B cell (primary cell): ENCODE data around the gene OR2M7. TPM values are rescaled to one million over a fixed set of nuclear protein-coding genes. Genes with fewer than 3 reads are reported as not detected.
"Not testable (repeated sequence)": the region's sequence is repeated elsewhere in the genome, so short reads cannot be mapped to it uniquely, and the experiment has no call there.

ENCODE experiments used
- ATAC-seq: fragments of 200-7000 bp; cut with Tn5 transposase; one replicate; pipeline ENCODE4 v1.10.0; 2021; ENCODE audit warnings: low read depth, mild to moderate bottlenecking, moderate number of reproducible peaks, moderate library complexity
- CTCF ChIA-PET: fragments of 350-600 bp; sonication (Branson Sonifier 250); formaldehyde crosslinking; loops from one replicate; lab custom pipeline; 2021; ENCODE audit warnings: antibody characterized with exemption, inconsistent platforms; lab: Charles Lee
- POLR2A ChIA-PET: fragments of 350-600 bp; sonication (Branson Sonifier 250); formaldehyde crosslinking; loops from one replicate; lab custom pipeline; 2021; ENCODE audit warnings: antibody characterized with exemption; lab: Charles Lee
- DNase-seq: peaks from one replicate; pipeline ENCODE4 v3.0.0; 2013
- H2AFZ ChIP-seq: 2 replicates; pipeline ENCODE4 v1.6.1; 2012; ENCODE audit warnings: mild to moderate bottlenecking, low read depth, low read length; ENCODE audit not compliant: insufficient read depth, poor library complexity, severe bottlenecking
- H3K27ac ChIP-seq, 2 donors: 1 replicate in 1 of 2; 2 replicates in 1 of 2; pipeline ENCODE4 v1.5.1; 2012 to 2013; ENCODE audit warnings: low read length in 2 of 2, mild to moderate bottlenecking in 2 of 2, moderate library complexity in 1 of 2
- H3K27me3 ChIP-seq, 4 experiments: fragments of 200-600 bp in 1 of 4; sonication (generic) in 1 of 4; replicated peaks in 1 of 4; 1 replicate in 2 of 4; 2 replicates in 2 of 4; pipeline versions ENCODE4 v1.6.1 to v1.7.0; 2013 to 2016; ENCODE audit warnings: low read length in 3 of 4, mild to moderate bottlenecking in 2 of 4, mixed read lengths in 1 of 4, moderate library complexity in 1 of 4; ENCODE audit not compliant: insufficient read depth in 4 of 4, control insufficient read depth in 3 of 4; ENCODE audit errors: control extremely low read depth in 1 of 4
- H3K36me3 ChIP-seq, 2 experiments: replicated peaks in 1 of 2; 1 replicate in 1 of 2; 2 replicates in 1 of 2; pipeline versions ENCODE4 v1.6.1 to v1.7.1; 2013; ENCODE audit warnings: low read length in 1 of 2; ENCODE audit not compliant: insufficient read depth in 2 of 2, control insufficient read depth in 1 of 2; ENCODE audit errors: control extremely low read depth in 1 of 2, extremely low read depth in 1 of 2
- H3K4me1 ChIP-seq, 2 donors: fragments of 200-600 bp in 1 of 2; sonication (generic) in 1 of 2; 1 replicate in 1 of 2; 2 replicates in 1 of 2; pipeline versions ENCODE4 v1.5.1 to v1.6.1; 2013 to 2017; ENCODE audit warnings: low read length in 2 of 2; ENCODE audit not compliant: control insufficient read depth in 2 of 2, insufficient read depth in 2 of 2
- H3K4me2 ChIP-seq: replicated peaks from 2 replicates; pipeline ENCODE3; 2012; ENCODE audit warnings: mild to moderate bottlenecking, low read depth, low read length; ENCODE audit not compliant: poor library complexity, severe bottlenecking
- H3K4me3 ChIP-seq, 5 experiments: fragments of 200-600 bp in 1 of 5; sonication (generic) in 1 of 5; 1 replicate in 3 of 5; 2 replicates in 2 of 5; pipeline versions ENCODE4 v1.5.1 to v1.7.0; 2011 to 2016; ENCODE audit warnings: low read length in 4 of 5, mild to moderate bottlenecking in 4 of 5, low read depth in 2 of 5, control low read depth in 1 of 5, moderate library complexity in 1 of 5; ENCODE audit not compliant: insufficient read depth in 1 of 5; ENCODE audit errors: control extremely low read depth in 1 of 5, extremely low read depth in 1 of 5
- H3K79me2 ChIP-seq: fragments of 200-600 bp; sonication (generic); one replicate; pipeline ENCODE4 v1.6.0; 2016; ENCODE audit warnings: low read length; ENCODE audit not compliant: control insufficient read depth, insufficient read depth
- H3K9ac ChIP-seq: fragments of 200-600 bp; sonication (generic); 2 replicates; pipeline ENCODE4 v1.6.1; 2017; ENCODE audit warnings: mild to moderate bottlenecking, low read length, moderate library complexity
- H3K9me3 ChIP-seq, 3 donors: one replicate each; pipeline versions ENCODE4 v1.6.1 to v1.7.1; 2013; ENCODE audit warnings: low read length in 2 of 3; ENCODE audit not compliant: control insufficient read depth in 2 of 3, insufficient read depth in 1 of 3; ENCODE audit errors: control extremely low read depth in 1 of 3
- H4K20me1 ChIP-seq: 2 replicates; pipeline ENCODE4 v1.6.0; 2012; ENCODE audit warnings: mild to moderate bottlenecking, low read length; ENCODE audit not compliant: insufficient read depth, control insufficient read depth, poor library complexity, severe bottlenecking
- H3K27ac Mint-ChIP-seq: one replicate; pipeline ENCODE4 v1.8.0; 2021; ENCODE audit warnings: mixed read lengths
- H3K27me3 Mint-ChIP-seq: one replicate; pipeline ENCODE4 v1.8.0; 2021; ENCODE audit warnings: mixed read lengths
- H3K4me1 Mint-ChIP-seq: one replicate; pipeline ENCODE4 v1.8.0; 2021; ENCODE audit warnings: mixed read lengths
- H3K4me3 Mint-ChIP-seq: one replicate; pipeline ENCODE4 v1.8.0; 2021; ENCODE audit warnings: mixed read lengths
- H3K9me3 Mint-ChIP-seq: one replicate; pipeline ENCODE4 v1.8.0; 2022; ENCODE audit warnings: mixed read lengths; ENCODE audit not compliant: insufficient read depth
- EZH2 ChIP-seq: IDR thresholded peaks from 2 replicates; pipeline ENCODE4 v1.6.1; 2012; ENCODE audit warnings: borderline replicate concordance, low read depth, mild to moderate bottlenecking, moderate library complexity, low read length; ENCODE audit not compliant: insufficient read depth, poor library complexity, severe bottlenecking
- WGBS: methylation state at CpG from one replicate; pipeline ENCODE4 v1.1.5; 2013; ENCODE audit warnings: missing lambda C conversion rate; ENCODE audit not compliant: insufficient coverage; 5-methylcytosine and 5-hydroxymethylcytosine counted together
- intact Hi-C: fragments of 100-400 bp; cut with micrococcal nuclease; formaldehyde crosslinking; loops from one replicate; pipeline ENCODE4 v1.10.0; 2022
- polyA plus RNA-seq: library from polyadenylated mRNA; depleted of rRNA; stranded (reverse); fragments of >200 nt; gene quantifications from 2 replicates; pipeline ENCODE4 v1.2.3, GENCODE V29; 2012
- total RNA-seq, 2 donors: library from RNA; stranded (reverse); fragments of 120-200 nt in 1 of 2; gene quantifications; 1 replicate in 1 of 2; 2 replicates in 1 of 2; pipeline versions ENCODE4 v1.2.3 to v1.2.4, GENCODE V29; 2013 to 2022
- TF ChIP-seq, protein P1 (sequence below): fragments of 200-600 bp; IDR thresholded peaks from one replicate; pipeline ENCODE4 v1.8.0; 2022; ENCODE audit warnings: antibody characterized with exemption, mild to moderate bottlenecking

OR2M7 gene
- total and polyA plus RNA-seq, 2 donors (not counting 1 experiment from before 2014, with no cell fraction given): not detected

DNA sequence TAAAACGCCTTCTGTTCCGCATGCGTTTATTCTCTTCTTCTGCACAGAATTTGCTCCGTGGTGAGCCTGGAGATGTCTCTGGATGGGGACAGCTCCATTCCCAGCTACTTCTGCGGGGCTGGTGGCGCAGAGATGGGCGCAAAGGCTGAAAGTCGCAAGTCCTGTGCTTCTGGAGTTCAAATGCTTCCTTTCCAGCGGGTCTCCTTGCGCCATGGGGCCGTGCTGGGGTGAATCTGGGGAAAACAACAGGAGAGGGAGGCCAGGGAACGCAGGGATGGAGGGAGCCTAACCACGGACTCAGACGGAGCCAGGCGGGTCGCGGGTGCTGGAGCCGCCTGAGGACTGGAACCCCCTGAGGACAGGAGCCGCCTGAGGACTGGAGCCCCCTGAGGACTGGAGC is 18.3 kb downstream of the OR2M7 start:
- no peaks in the 10 kb centered on the region for H3K27me3 Mint-ChIP-seq
- H3K9me3 Mint-ChIP-seq: no peaks in the 10 kb centered on the region
- H3K4me1 Mint-ChIP-seq: no peaks in the 10 kb centered on the region
- intact Hi-C loops: no loop called here
- POLR2A ChIA-PET: no interaction called here
- Histone ChIP-seq H3K27me3 (no peaks in the 10 kb centered on the region), H3K27ac (no peak overlapping the region), H3K79me2 (no peaks in the 10 kb centered on the region), H4K20me1 (no peaks in the 10 kb centered on the region), H3K36me3 (no peaks in the 10 kb centered on the region), H2AFZ (no peak overlapping the region), H3K4me3 (no peak overlapping the region), H3K9ac (no peak overlapping the region), H3K4me2 (no peak overlapping the region), H3K4me1 (no peaks in the 10 kb centered on the region), H3K9me3 (no peaks in the 10 kb centered on the region)
- no peak for DNase-seq
- TF ChIP-seq, protein P1, sequence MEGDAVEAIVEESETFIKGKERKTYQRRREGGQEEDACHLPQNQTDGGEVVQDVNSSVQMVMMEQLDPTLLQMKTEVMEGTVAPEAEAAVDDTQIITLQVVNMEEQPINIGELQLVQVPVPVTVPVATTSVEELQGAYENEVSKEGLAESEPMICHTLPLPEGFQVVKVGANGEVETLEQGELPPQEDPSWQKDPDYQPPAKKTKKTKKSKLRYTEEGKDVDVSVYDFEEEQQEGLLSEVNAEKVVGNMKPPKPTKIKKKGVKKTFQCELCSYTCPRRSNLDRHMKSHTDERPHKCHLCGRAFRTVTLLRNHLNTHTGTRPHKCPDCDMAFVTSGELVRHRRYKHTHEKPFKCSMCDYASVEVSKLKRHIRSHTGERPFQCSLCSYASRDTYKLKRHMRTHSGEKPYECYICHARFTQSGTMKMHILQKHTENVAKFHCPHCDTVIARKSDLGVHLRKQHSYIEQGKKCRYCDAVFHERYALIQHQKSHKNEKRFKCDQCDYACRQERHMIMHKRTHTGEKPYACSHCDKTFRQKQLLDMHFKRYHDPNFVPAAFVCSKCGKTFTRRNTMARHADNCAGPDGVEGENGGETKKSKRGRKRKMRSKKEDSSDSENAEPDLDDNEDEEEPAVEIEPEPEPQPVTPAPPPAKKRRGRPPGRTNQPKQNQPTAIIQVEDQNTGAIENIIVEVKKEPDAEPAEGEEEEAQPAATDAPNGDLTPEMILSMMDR: no peak
- no peak for TF ChIP-seq EZH2
- H3K4me3 Mint-ChIP-seq: no peak overlapping the region
- CTCF ChIA-PET: no interaction called here
- H3K27ac Mint-ChIP-seq: no peak overlapping the region
- WGBS: 93% methylated on average over 13 of the region's 19 CpGs
- no peak for ATAC-seq

- ATAC-seq, H3K27ac ChIP-seq, H3K4me1 ChIP-seq, H3K4me3 Mint-ChIP-seq, H3K9ac ChIP-seq, H3K79me2 ChIP-seq, H3K27me3 ChIP-seq, H3K4me3 ChIP-seq, H3K27ac Mint-ChIP-seq, H2AFZ ChIP-seq, DNase-seq, H3K27me3 Mint-ChIP-seq, POLR2A ChIA-PET, intact Hi-C loops, H3K9me3 ChIP-seq, H3K9me3 Mint-ChIP-seq, H3K4me1 Mint-ChIP-seq, H3K4me2 ChIP-seq, H3K36me3 ChIP-seq, H4K20me1 ChIP-seq, CTCF ChIA-PET: not testable (repeated sequence)
- 100% methylated on average over 5 of the region's 9 CpGs for WGBS
Observed at GRCh38 chr1:248305672-248306071, 18.7 kb downstream of the OR2M7 start.
